K562 (cell line): ENCODE results near the gene PRCP. TPM values are rescaled to one million over a fixed set of nuclear protein-coding genes. Genes with fewer than 3 reads are reported as not detected.

Source experiments
- ATAC-seq: fragments of 200-7000 bp; cut with Tn5 transposase; 3 replicates; pipeline ENCODE4 v1.9.1; 2020; ENCODE audit warnings: moderate library complexity
- BruUV-seq: library from RNA; stranded (reverse); fragments of 400-500 nt; replicated peaks from 2 replicates; lab custom pipeline; 2021; lab: Mats Ljungman, UMichigan
- CTCF ChIA-PET: fragments of 300-600 bp; formaldehyde crosslinking; extraction: SDS; loops from one replicate; lab custom pipeline; 2021; ENCODE audit warnings: low intra/inter-chr PET ratio; lab: Yijun Ruan, JAX
- POLR2A ChIA-PET: fragments of 300-600, 350-650 bp; sonication (Branson Sonifier 250); formaldehyde crosslinking; extraction: SDS; loops from one replicate; lab custom pipeline; 2021; ENCODE audit warnings: antibody characterized with exemption, inconsistent platforms; lab: Yijun Ruan, JAX
- DNase-seq, 4 experiments: peaks; one replicate each; pipeline versions ENCODE4 v3.0.0 to v3.0.0-alpha.2; 2011 to 2018; ENCODE audit warnings: low spot score in 3 of 4, mixed read lengths in 3 of 4; ENCODE audit errors: extremely low read depth in 1 of 4
- FAIRE-seq: peaks from 2 replicates; lab custom pipeline; 2011; peaks lifted over from hg19 to GRCh38; lab: Jason Lieb, UNC
- H2AFZ ChIP-seq: 2 replicates; pipeline ENCODE4 v1.6.0; 2011; ENCODE audit warnings: low read depth, low read length, control low read depth, inconsistent platforms
- H3K27ac ChIP-seq: fragments of 200-600 bp; 3 replicates; pipeline ENCODE4 v1.8.0; 2011; ENCODE audit warnings: low read depth, mild to moderate bottlenecking, control low read depth, inconsistent platforms, low read length, moderate library complexity, mixed read lengths; ENCODE audit errors: extremely low read depth
- H3K27me3 ChIP-seq, 2 experiments: fragments of 300-600 bp in 1 of 2; 2 replicates in 1 of 2; 3 replicates in 1 of 2; pipeline versions ENCODE4 v1.6.0 to v1.8.0; 2011; ENCODE audit warnings: inconsistent platforms in 2 of 2, low read length in 2 of 2, mild to moderate bottlenecking in 1 of 2, mixed read lengths in 1 of 2, moderate library complexity in 1 of 2; ENCODE audit not compliant: control insufficient read depth in 2 of 2, insufficient read depth in 2 of 2
- H3K36me3 ChIP-seq: fragments of 300-600 bp; 3 replicates; pipeline ENCODE4 v1.8.0; 2011; ENCODE audit warnings: mild to moderate bottlenecking, low read length, inconsistent platforms; ENCODE audit not compliant: control insufficient read depth, insufficient read depth
- H3K4me1 ChIP-seq, 2 experiments: fragments of 200-600 bp in 1 of 2; replicated peaks in 1 of 2; 2 replicates in 1 of 2; 3 replicates in 1 of 2; pipeline versions ENCODE4 v1.5.1 to v1.8.0; 2011; ENCODE audit warnings: inconsistent platforms in 2 of 2, low read length in 2 of 2, mild to moderate bottlenecking in 1 of 2, mixed read lengths in 1 of 2, moderate library complexity in 1 of 2; ENCODE audit not compliant: control insufficient read depth in 2 of 2, insufficient read depth in 2 of 2
- H3K4me2 ChIP-seq: 2 replicates; pipeline ENCODE4 v1.6.1; 2011; ENCODE audit warnings: low read length, control low read depth, inconsistent platforms, mixed read lengths; ENCODE audit not compliant: insufficient read depth
- H3K4me3 ChIP-seq: fragments of 200-600 bp; sonication (generic), shearing (Covaris generic); 2 replicates; pipeline ENCODE4 v1.5.1; 2016; ENCODE audit warnings: control low read depth, inconsistent platforms
- H3K79me2 ChIP-seq: fragments of 200-600 bp; 3 replicates; pipeline ENCODE4 v1.8.0; 2011; ENCODE audit warnings: low read length, inconsistent platforms; ENCODE audit not compliant: control insufficient read depth, insufficient read depth
- H3K9ac ChIP-seq, 2 experiments: 2 replicates each; pipeline versions ENCODE4 v1.6.0 to v1.6.1; 2011; ENCODE audit warnings: low read depth in 2 of 2, low read length in 2 of 2, control low read depth in 1 of 2, inconsistent platforms in 1 of 2, mild to moderate bottlenecking in 1 of 2, mixed read lengths in 1 of 2; ENCODE audit not compliant: insufficient read depth in 1 of 2
- H3K9me1 ChIP-seq: one replicate; pipeline ENCODE4 v1.6.0; 2011; ENCODE audit warnings: inconsistent platforms, mild to moderate bottlenecking, low read length, moderate library complexity; ENCODE audit not compliant: control insufficient read depth, insufficient read depth
- H3K9me3 ChIP-seq: replicated peaks from 2 replicates; pipeline ENCODE4 v1.5.1; 2011; ENCODE audit warnings: low read depth, low read length, inconsistent platforms; ENCODE audit not compliant: control insufficient read depth, insufficient read depth
- H4K20me1 ChIP-seq: replicated peaks from 2 replicates; pipeline ENCODE4 v1.6.1; 2011; ENCODE audit warnings: low read length, inconsistent platforms, mixed read lengths; ENCODE audit not compliant: control insufficient read depth, insufficient read depth
- BMI1 ChIP-seq: fragments of 150-350 bp; IDR thresholded peaks from 2 replicates; pipeline ENCODE4 v1.6.1; 2014; ENCODE audit warnings: low read length
- C11orf30 ChIP-seq: fragments of 450-650 bp; IDR thresholded peaks from 2 replicates; pipeline ENCODE4 v1.6.1; 2016; ENCODE audit warnings: low read depth, mild to moderate bottlenecking
- DNMT1 ChIP-seq: fragments of 450-650 bp; IDR thresholded peaks from 2 replicates; pipeline ENCODE4 v1.6.1; 2016; ENCODE audit warnings: antibody characterized with exemption, mild to moderate bottlenecking
- ESRRA ChIP-seq: fragments of 450-650 bp; IDR thresholded peaks from 2 replicates; pipeline ENCODE4 v1.6.1; 2014; ENCODE audit warnings: low read depth, mild to moderate bottlenecking, moderate library complexity, borderline replicate concordance
- HMBOX1 ChIP-seq: sonication (generic); IDR thresholded peaks from 2 replicates; pipeline ENCODE4 v1.6.1; 2016
- MITF ChIP-seq: IDR thresholded peaks from 2 replicates; pipeline ENCODE4 v1.6.1; 2014; ENCODE audit warnings: antibody characterized with exemption
- MYC ChIP-seq, 2 experiments: fragments of 250-450 bp in 1 of 2; sonication (Bioruptor Pico) in 1 of 2; IDR thresholded peaks; 2 replicates each; pipeline versions ENCODE4 v1.5.1 to v1.6.1; 2012 to 2021; ENCODE audit warnings: low read depth in 2 of 2, borderline replicate concordance in 1 of 2, improper control_type of control experiment in 1 of 2, low read length in 1 of 2, mild to moderate bottlenecking in 1 of 2, moderate library complexity in 1 of 2
- NR2C2 ChIP-seq, 2 experiments: fragments of 200-800 bp in 1 of 2; sonication (Bioruptor generic) in 1 of 2; sonication (generic) in 1 of 2; formaldehyde crosslinking in 1 of 2; IDR thresholded peaks; 2 replicates each; pipeline versions ENCODE4 v1.6.1 to v1.8.0; 2016 to 2022; ENCODE audit warnings: mild to moderate bottlenecking in 1 of 2, missing compliant biosample characterization in 1 of 2, missing genetic modification characterization in 1 of 2, missing genetic modification reagents in 1 of 2
- PTTG1 ChIP-seq: fragments of 450-650 bp; IDR thresholded peaks from 2 replicates; pipeline ENCODE4 v1.6.1; 2016; ENCODE audit warnings: low read depth, mild to moderate bottlenecking, missing genetic modification characterization, missing compliant biosample characterization
- RFX1 ChIP-seq: fragments of 450-650 bp; IDR thresholded peaks from 2 replicates; pipeline ENCODE4 v1.6.1; 2016; ENCODE audit warnings: mild to moderate bottlenecking, moderate library complexity
- SRF ChIP-seq, 2 experiments: fragments of 250-450, 450-650 bp in 1 of 2; sonication (Bioruptor Pico) in 1 of 2; sonication (generic) in 1 of 2; formaldehyde crosslinking; IDR thresholded peaks; 2 replicates each; pipeline versions ENCODE4 v1.5.0 to v1.5.1; 2020 to 2022; ENCODE audit warnings: mild to moderate bottlenecking in 1 of 2, missing genetic modification reagents in 1 of 2
- YY1 ChIP-seq, 3 experiments: IDR thresholded peaks; 2 replicates each; pipeline ENCODE4 v1.6.1; 2011; ENCODE audit warnings: low read length in 2 of 3, mild to moderate bottlenecking in 2 of 3, moderate library complexity in 2 of 3, borderline replicate concordance in 1 of 3, control low read depth in 1 of 3, low read depth in 1 of 3; ENCODE audit not compliant: insufficient read depth in 3 of 3, insufficient replicate concordance in 2 of 3, control insufficient read depth in 1 of 3, insufficient read length in 1 of 3; ENCODE audit errors: extremely low read depth in 1 of 3
- WGBS: fragments of 100-300 bp; shearing (Covaris generic); methylation state at CpG from one replicate; pipeline ENCODE4 v1.1.6; 2016; ENCODE audit warnings: low coverage, mixed read lengths; ENCODE audit not compliant: insufficient coverage; ENCODE audit errors: missing lambda C conversion rate; 5-methylcytosine and 5-hydroxymethylcytosine counted together
- in situ Hi-C: fragments of 300-500 bp; cut with MboI; formaldehyde crosslinking; loops from 4 replicates; pipeline ENCODE4 v1.15.0; 2018; ENCODE audit warnings: inconsistent platforms, mixed read lengths
- intact Hi-C: fragments of 100-400 bp; cut with micrococcal nuclease; formaldehyde crosslinking; loops from 2 replicates; pipeline ENCODE4 v1.14.2; 2022
- polyA plus RNA-seq, 8 experiments: library from polyadenylated mRNA; depleted of rRNA in 4 of 8; stranded (reverse) in 5 of 8; unstranded in 3 of 8; fragments of >200 nt; fragmentation: Nextera tagmentation in 2 of 8; fragmentation: Illumina TruSeq in 1 of 8; extraction: Ambion mirVana in 2 of 8; extraction: Trizol in 1 of 8; gene quantifications; 2 replicates each; pipeline versions ENCODE4 v1.2.1 to v1.2.3, GENCODE V29; 2011 to 2014; ENCODE audit warnings: inconsistent platforms in 1 of 8, missing spikeins in 1 of 8
- total RNA-seq, 7 experiments: library from RNA; depleted of rRNA in 6 of 7; stranded (reverse); fragments of >200 nt in 6 of 7; fragmentation: Illumina TruSeq in 2 of 7; extraction: Trizol in 2 of 7; gene quantifications; 2 replicates each; pipeline versions ENCODE4 v1.2.1 to v1.2.3, GENCODE V29; 2011 to 2021; ENCODE audit warnings: low replicate concordance in 1 of 7

Gene PRCP
- total and polyA plus RNA-seq, 9 of the 15 experiments (the other 6 are each of a cell fraction or from before 2014, with no cell fraction given) = 9.5 to 43.1 (median 23.2) TPM

- ChIA-PET POLR2A (no interaction called here), CTCF (no interaction called here)
- Histone ChIP-seq H3K27ac (no peak overlapping the region), H3K4me2 (no peak overlapping the region; the same call in 1 of the 2 replicates), H3K9ac (no peak overlapping the region), H3K9me3 (0 out of 2 replicates have a peak, but pooled peaks cover 2% of the 10 kb centered on the region), H4K20me1 (no peaks in the 10 kb centered on the region), H3K4me1 (peaks cover 0 to 4% of the 10 kb centered on the region in 2 experiments; a peak in 2 of 5 replicates), H3K9me1 (no peaks in the 10 kb centered on the region), H3K27me3 (no peaks in the 10 kb centered on the region), H3K4me3 (no peak overlapping the region), H3K79me2 (peaks cover 61% of the 10 kb centered on the region), H2AFZ (no peak overlapping the region; the same call in 1 of the 2 replicates), H3K36me3 (peaks cover 17% of the 10 kb centered on the region; the same call in 2 of the 3 replicates)
- 56% methylated on average over 7 of the region's 7 CpGs for WGBS
- TF ChIP-seq MITF = no peak
- TF ChIP-seq NR2C2 (CRISPR knock-in tag; IDR thresholded peaks at IDR 0.05) = no peak
- 0 out of 2 replicates have a peak, but pooled peaks have one; percentile 15 for TF ChIP-seq NR2C2 (tag; IDR thresholded peaks at IDR 0.05)
- TF ChIP-seq BMI1 = no peak
- peak in 1 of 3 experiments; percentile 46 for TF ChIP-seq YY1 (IDR thresholded peaks at IDR 0.05; ENCODE audit: borderline replicate concordance in 1 of 3, control insufficient read depth in 1 of 3, extremely low read depth in 1 of 3, insufficient read depth in 3 of 3, insufficient read length in 1 of 3, insufficient replicate concordance in 2 of 3, low read depth in 1 of 3, low read length in 2 of 3)
- TF ChIP-seq RFX1 = peak; percentile 74
- no peak for TF ChIP-seq MYC (IDR thresholded peaks at IDR 0.05; ENCODE audit: low read depth, low read length)
- TF ChIP-seq MYC (CRISPR knock-in tag; IDR thresholded peaks at IDR 0.05; ENCODE audit: borderline replicate concordance, low read depth) = no peak
- no peak for TF ChIP-seq HMBOX1
- TF ChIP-seq C11orf30 = no peak
- peak; percentile 73 for TF ChIP-seq ESRRA
- peak in 1 of 2 experiments; percentile 83; a peak in 2 of 4 replicates for TF ChIP-seq SRF (CRISPR knock-in tag; IDR thresholded peaks at IDR 0.05)
- no peak for TF ChIP-seq DNMT1
- TF ChIP-seq PTTG1 (tag) = 0 out of 2 replicates have a peak, but pooled peaks have one; percentile 35
- FAIRE-seq (no peak), DNase-seq (no peak), ATAC-seq (no peak)
- intact Hi-C loops (loop anchor here (5.0 to 10.0 kb wide), 4 partner anchors 83 to 906 kb away; partner anchors contain the start of gene ANKRD42), in situ Hi-C loops (loop anchor here (25.0 kb wide), 1 partner anchor 328 kb away; no protein-coding TSS in a partner anchor)
- BruUV-seq = no TSS peak
These were observed 8.9 kb upstream of the PRCP start for GRCh38 chr11:82909015-82909640.
